A549 treated with GW870086 at 1 μM for 4 hours (cell line): ENCODE measurements around the gene SLC46A1. TPM values are rescaled to one million over a fixed set of nuclear protein-coding genes. Genes with fewer than 3 reads are reported as not detected.

Experiments
- total RNA-seq: library from RNA; stranded (reverse); fragments of 200-300 nt; extraction: Qiagen RNA extraction; gene quantifications from 5 replicates; pipeline ENCODE4 v1.2.3, GENCODE V29; 2022; ENCODE audit warnings: low read depth

Gene SLC46A1
- 16.3 to 20.4 TPM (median 18.9 TPM) in 5 replicates for total RNA-seq

DNA sequence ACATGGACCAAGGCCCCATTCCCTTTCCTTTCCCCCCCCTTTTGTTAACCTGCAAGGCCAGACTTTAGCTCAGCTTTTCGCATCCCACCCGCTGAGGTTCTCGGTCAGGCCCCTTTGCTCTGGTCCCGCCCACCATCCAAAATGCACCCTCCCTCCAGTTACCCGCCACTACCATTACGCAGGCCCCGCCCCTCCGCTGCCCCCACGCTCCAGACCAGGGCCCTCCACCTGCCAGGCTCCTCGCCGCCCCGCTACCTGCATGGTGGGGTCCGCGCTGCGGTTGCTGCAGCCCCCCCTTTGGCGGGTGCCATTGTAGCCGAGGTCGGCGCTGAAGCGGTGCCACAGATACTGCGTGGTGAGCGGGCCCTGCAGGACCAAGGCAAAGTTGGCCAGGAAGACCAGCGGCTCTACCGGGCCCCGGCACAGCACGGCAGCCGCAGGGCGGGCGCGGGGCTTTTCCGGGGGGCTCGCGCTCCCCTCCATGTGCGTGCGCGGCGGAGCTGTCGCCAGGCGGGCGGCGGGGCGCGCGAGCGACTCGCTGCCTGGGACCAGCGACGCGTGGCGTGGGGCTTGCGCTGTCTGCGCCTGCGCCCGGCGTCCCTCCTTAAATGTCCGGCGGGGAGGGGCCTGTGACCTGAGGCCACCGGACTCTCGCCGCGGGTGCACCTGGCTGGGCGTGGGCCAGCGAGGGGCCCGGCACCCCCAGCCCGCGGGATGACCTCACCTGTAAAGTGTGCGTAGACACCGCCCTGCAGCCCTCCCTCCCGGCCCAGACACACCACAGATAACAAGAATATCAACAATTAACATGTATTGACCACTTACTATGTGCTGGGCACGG is at the start of gene SLC46A1:
TSS of gene SLC46A1 (minus strand) at position 581 of the 841 bp plus-strand sequence. CDS start at position 483, 98 bp downstream.

DNA sequence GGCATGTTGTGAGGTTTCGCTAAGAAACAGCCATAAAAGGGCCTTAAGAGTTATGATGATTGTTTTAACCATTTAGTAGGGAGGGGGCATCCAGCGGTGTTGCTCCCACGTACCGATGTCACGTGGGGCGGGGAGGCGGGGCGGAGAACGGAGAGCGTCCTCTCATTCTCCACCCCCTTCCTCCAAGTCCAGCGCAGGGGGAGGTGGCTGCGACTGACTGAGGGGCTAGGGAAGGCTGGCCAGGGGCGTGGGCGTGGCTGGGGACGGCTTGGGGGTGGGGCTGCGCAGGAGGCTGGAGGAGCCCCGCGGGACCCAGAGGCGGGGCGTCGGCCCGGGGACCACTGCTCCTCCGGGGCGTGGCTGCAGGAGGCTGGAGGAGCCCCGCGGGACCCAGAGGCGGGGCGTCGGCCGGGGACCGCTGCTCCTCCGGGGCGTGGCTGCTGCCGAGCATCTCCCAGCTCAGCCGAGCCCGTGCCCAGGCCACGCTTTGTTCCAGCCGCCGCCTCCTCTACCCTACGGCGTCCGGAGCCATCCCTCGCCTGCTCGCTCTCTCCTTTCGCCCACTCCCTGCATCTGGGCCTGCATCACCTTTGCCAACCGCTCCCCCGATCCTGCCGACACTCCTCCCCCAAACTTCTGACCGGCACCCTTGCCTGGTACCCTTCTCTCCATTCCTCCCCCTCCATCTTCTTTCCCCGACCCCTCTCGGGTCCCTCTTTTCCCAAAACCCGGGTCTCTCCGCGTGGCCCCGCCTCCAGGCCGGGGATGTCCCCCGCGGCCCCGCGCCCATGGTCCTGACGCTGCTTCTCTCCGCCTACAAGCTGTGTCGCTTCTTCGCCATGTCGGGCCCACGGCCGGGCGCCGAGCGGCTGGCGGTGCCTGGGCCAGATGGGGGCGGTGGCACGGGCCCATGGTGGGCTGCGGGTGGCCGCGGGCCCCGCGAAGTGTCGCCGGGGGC is 34.5 kb downstream of the SLC46A1 start, which contains the start of gene SARM1:
TSS of gene SARM1 (plus strand) at position 450 of the 958 bp plus-strand sequence. CDS start at position 789, 339 bp downstream.

DNA sequence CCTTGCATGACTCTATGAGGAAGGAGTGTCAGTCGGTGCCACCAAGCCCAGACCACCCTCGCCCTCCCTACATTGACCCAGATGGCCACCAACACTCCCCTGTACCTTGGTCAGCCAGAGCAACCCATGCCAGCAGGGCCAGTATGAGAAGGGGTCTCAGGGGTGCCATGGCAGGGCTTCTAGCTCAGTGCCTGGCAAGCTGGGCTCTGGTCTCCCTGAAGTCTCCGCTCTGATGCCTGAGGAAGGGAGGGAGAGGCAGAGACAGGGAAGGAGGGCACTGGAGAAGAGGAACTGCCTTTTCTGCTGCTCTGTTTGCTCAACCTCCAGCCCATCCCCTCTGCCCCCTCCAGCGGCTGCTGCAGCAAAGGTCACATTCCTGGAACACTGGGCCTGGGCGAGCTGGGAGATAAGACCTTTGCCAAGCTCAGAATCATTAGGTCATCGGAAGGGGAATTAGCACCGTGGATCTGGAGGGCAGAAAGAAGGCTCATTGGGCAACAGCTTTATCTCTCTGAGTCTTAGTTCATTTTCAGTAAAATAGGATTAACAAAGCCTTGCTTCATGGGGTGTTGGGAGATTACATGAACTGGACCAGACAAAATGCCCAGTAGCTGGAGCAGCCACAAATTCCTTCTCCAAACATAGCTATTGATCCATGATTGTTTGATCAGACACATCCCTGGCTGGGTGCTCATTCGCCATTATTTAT is 35.8 kb downstream of the SLC46A1 start, which contains the start of gene VTN:
TSS of gene VTN (minus strand) at position 273 of the 709 bp plus-strand sequence. CDS start at position 169, 104 bp downstream.

DNA sequence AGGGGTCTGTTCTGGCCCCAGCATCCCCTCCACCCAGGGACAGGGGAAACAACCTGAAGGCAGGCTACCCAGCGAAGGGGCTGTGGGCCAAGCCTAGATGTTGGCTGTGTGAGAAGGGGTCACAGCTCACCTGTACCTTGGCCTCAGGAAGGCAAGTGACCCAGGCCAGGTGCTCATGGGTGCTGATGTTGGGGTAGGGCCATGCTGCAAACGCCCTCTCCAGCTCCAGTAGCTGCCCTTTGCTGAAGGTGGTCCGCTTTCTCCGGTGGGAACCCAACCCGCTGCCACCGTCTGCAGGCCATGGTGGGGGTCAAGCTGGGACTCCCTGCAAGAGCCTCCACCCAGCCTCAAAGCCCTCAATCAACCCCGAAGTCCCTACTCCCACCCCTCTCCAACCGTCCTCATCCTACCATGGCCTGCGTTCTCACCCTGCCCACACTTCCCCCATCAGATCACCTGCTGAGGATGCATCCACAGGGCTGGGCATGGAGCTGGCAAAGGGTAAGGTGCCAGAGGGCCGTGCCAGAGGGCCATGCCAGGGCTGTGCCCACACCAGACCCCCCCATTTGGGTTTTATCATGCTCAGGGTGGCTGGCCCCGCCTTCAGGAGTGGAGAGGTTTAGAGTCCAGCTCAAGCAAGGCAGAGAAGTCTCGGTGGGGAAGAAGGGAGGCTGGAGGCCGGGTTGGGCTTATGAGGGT is 41.2 kb downstream of the SLC46A1 start, which contains the start of gene SEBOX:
TSS of gene SEBOX (minus strand) at position 535 of the 699 bp plus-strand sequence. CDS start at position 487, 48 bp downstream.

DNA sequence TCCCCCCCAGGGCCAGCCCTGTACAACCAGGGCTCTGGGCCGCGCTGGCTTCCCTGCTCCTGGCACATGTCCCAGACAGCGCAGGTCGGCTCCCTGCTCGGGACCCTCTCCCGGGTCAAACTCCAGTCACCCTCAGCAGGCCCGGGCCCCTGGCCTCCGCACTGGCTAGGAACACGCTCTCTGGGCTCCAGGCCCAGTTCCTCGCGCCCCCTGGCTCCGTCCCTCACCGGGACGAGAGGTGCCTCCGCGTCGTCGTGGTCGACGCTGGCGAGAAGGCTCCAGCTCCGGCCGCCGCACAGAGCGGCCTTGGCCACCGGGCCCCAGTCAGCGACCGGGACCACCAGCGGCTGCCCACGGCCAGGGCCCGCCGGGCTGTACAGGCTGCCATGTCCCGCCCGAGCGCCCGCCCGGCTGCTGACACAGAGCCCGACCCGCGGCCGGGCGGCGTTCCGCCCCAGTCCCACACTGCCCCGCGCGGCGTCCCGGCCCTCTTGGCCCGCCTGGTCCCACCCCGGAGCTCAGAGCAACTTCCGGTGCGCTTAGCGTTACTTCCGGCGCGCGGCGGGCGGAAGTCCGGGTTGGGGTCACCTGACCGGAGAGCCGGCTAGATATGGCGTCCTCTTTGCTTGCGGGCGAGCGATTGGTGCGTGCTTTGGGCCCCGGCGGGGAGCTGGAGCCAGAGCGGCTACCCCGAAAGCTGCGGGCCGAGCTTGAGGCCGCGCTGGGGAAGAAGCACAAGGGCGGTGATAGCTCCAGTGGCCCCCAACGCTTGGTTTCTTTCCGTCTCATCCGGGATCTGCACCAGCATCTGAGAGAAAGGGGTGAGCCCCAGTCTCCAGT is 48.7 kb downstream of the SLC46A1 start, which contains the start of gene POLDIP2:
TSS of gene POLDIP2 (minus strand) at position 467 of the 840 bp plus-strand sequence. CDS start at position 388, 79 bp downstream.

Other genes starting within 250 kb of the SLC46A1 start
- 39.9 to 45.7 TPM (median 41.3 TPM) in 5 replicates for gene TMEM97, start 87.0 kb downstream of the SLC46A1 start, total RNA-seq
- 51.9 to 58.0 TPM (median 56.2 TPM) in 5 replicates for gene IFT20, start 70.7 kb downstream of the SLC46A1 start, total RNA-seq
- gene TNFAIP1, start 70.5 kb downstream of the SLC46A1 start, total RNA-seq, result 41.1 to 53.5 TPM (median 47.7 TPM) in 5 replicates
- 142 to 172 TPM (median 160 TPM) in 5 replicates for gene POLDIP2, start 48.7 kb downstream of the SLC46A1 start, total RNA-seq
- gene SEBOX, start 41.0 kb downstream of the SLC46A1 start, total RNA-seq, result not detected in 5 replicates
- gene VTN, start 35.9 kb downstream of the SLC46A1 start, total RNA-seq, result 16.5 to 23.2 TPM (median 19.6 TPM) in 5 replicates
- gene SARM1, start 34.5 kb downstream of the SLC46A1 start, total RNA-seq, result 4.3 to 6.7 TPM (median 5.9 TPM) in 5 replicates
- 0.10 to 0.18 TPM (median 0.14 TPM) in 5 replicates for gene SLC13A2, start 67.4 kb upstream of the SLC46A1 start, total RNA-seq
- 0.03 TPM in 2 of 5 replicates, not detected in the others for gene FOXN1, start 100.1 kb upstream of the SLC46A1 start, total RNA-seq
- gene UNC119, start 146.4 kb upstream of the SLC46A1 start, total RNA-seq, result 26.8 to 35.5 TPM (median 29.7 TPM) in 5 replicates
- gene PIGS, start 165.3 kb upstream of the SLC46A1 start, total RNA-seq, result 51.4 to 61.9 TPM (median 58.3 TPM) in 5 replicates
- 1.2 to 2.3 TPM (median 2.1 TPM) in 5 replicates for gene ALDOC, start 170.7 kb upstream of the SLC46A1 start, total RNA-seq
- gene SPAG5, start 192.8 kb upstream of the SLC46A1 start, total RNA-seq, result 70.5 to 83.0 TPM (median 75.8 TPM) in 5 replicates
- gene RSKR, start 208.0 kb upstream of the SLC46A1 start, total RNA-seq, result 2.5 to 4.6 TPM (median 3.8 TPM) in 5 replicates
- 50.8 to 63.8 TPM (median 58.0 TPM) in 5 replicates for gene BLTP2, start 238.9 kb upstream of the SLC46A1 start, total RNA-seq